GM21825 (cell line): ENCODE results near the gene SFXN1.

Experiments
- ATAC-seq: cut with Tn5 transposase; IDR thresholded peaks from one replicate; pipeline ENCODE4 v1.9.1; 2021; ENCODE audit warnings: mild to moderate bottlenecking, moderate library complexity; ENCODE audit not compliant: unreplicated experiment

Gene SFXN1

GRCh38 chr5:175535796-175536195 is 57.4 kb downstream of the SFXN1 start:
- no peak for ATAC-seq

- no peak for ATAC-seq
Measured at GRCh38 chr5:175538576-175538975, 60.2 kb downstream of the SFXN1 start.

DNA sequence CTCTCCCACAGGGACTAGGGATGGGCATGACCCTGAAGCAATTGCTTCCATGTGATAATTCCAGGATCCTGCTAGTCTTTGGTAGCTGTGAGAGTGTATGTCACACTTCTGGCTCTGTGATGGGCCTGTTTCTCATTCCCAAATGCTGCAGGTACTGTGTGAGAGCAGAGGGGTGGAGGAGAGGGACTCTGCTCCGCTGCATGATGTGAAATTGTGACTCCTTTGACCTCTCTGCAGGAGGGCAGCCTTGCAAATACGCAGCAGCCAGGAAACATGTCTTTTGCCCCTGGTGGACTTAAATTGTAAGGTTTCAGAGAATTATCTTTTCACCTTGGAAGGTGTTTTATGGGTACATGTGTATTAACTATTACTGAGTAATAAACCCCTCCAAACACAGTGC is 61.6 kb downstream of the SFXN1 start:
- ATAC-seq = no peak

DNA sequence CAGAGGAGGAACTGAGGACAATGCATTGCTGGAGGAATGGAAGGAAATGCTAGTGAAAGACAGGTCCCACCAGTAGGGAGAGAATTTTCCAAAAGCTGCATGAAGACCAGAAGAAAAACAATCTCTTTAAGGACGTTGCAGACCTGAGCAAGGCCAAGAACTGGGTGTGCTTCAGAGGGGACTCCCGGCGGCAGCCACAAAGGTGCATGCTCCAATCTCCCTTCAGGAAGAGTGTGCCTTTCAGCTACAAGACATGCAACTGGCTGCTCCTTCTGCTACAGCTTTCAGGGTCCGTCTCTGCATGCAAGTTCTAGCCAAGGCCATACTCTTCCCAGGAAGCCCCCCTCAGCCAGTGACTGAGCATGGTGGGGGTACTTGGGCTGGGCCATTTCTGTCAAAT is 62.9 kb downstream of the SFXN1 start:
- ATAC-seq = no peak

GRCh38 chr5:175542232-175542965 is 64.0 kb downstream of the SFXN1 start:
- no peak for ATAC-seq

GRCh38 chr5:175542966-175543235 is 64.5 kb downstream of the SFXN1 start:
- ATAC-seq = no peak

DNA sequence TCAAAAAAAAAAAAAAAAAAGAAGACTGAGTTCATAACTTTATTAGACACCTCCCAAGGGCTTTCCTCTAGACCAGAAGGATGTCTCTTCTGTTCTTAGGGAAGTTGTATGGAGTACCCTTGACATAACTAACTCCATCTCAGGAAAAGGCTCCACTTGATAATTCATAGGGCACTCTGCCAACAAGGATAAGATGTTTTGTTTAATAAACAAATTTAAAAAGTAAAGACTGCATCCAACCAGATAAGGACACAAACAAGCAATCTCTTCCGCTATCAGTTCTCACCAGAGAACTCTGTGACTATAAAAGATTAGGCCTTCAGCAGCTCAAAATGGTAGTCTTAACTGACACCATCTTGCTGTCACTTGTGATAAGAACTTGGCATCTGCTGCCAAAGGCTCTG is 65.8 kb downstream of the SFXN1 start:
- ATAC-seq = no peak

- ATAC-seq = no peak
Measured at GRCh38 chr5:175544586-175544985, 66.2 kb downstream of the SFXN1 start.

- no peak for ATAC-seq
Measured at GRCh38 chr5:175547842-175548241, 69.5 kb downstream of the SFXN1 start.

- ATAC-seq = no peak
Measured at GRCh38 chr5:175548626-175549311, 70.4 kb downstream of the SFXN1 start.

DNA sequence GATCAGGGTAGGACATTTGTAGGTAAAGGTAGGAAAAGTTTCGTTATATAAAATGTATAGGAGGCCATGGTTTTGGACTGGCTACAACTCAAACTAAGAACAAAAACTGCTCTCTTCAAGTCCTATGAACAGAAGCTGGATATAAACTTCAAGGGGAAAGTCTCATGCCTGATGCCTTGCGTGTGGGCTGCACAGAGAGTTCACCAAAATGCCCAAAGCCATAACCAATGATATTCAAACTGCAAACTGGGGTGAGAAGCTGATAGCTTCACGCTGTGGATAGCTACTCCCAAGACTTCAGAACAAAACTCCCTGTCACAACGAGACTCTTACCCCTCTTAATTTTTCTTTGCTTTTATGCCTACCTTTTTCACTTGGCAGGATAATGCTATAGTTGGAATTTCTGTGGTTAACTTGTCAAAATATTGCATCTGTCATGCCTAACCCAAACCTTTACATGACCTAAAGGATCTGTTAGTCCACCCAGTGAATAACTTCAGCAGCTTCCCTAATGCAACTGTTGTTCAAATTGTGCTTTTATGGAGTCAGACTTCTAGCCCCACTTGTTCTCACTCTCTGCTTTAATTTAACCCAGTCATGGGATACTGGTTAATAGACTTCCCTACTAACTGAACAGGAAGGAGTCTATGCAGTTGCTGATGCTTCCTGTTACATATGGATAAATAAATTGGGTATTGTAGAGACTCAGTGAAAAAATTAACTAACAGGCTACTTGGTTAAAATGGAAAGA is 71.9 kb downstream of the SFXN1 start:
- no peak for ATAC-seq

DNA sequence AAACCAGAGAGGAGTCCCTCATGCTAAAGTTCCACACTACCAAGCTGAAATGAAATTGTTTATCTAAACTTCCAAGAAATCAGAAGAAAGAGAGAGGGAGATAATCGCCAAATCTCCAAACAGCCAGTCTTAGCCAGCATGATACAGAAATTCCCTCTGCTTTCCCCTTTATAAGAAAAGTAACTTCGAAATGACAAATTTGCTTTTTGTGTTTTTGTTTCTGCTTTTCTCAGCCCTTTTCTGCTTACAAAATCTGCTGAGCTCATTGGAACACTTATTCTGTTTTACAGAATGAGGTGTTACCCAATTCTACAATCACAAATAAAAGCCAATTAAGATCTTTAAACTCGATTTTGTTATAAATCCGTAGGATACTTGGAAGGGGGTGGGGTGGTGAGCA is 72.9 kb downstream of the SFXN1 start:
- no peak for ATAC-seq

DNA sequence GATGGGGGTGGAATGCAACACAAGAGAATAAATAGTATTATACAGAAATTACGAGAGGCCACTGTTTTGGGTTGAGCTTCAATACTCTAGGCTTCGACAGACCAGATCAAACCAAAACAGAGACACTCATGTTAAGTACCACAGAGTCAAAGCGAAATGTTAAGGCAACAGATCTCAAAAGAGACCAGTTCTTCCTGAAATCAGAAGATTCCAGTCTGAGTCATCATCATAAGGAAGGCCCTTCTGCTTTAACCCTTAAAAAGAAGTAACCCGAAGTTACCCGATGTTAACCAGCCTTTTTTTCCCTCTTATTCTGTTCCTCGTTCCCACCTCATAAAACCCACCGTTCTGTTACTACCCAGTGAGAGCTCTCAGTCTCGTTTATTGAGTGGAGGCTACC is 75.9 kb downstream of the SFXN1 start:
- no peak for ATAC-seq

GRCh38 chr5:175555168-175555785 is 76.9 kb downstream of the SFXN1 start:
- no peak for ATAC-seq

GRCh38 chr5:175556794-175557193 is 78.4 kb downstream of the SFXN1 start:
- no peak for ATAC-seq

DNA sequence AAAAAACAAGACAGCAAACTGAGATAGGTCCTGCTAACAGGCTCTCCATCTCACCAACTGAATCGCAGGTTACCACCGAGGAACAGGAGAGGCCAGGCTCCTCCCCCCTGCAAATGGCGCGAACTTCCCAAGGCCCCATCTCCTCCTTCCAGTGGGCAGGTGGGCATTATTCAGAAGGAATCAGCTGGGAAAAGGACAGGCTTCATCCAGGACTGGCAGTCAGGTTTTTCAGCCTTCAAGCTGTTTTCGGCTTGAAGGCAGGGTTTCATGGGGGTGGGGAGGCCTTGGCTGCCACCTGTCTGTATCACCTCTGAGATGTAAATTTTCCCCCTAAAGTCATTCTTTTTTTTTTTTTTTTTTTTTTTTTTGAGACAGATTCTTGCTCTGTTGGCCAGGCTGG is 79.4 kb downstream of the SFXN1 start:
- no peak for ATAC-seq

GRCh38 chr5:175558801-175559480 is 80.6 kb downstream of the SFXN1 start:
- ATAC-seq = no peak

DNA sequence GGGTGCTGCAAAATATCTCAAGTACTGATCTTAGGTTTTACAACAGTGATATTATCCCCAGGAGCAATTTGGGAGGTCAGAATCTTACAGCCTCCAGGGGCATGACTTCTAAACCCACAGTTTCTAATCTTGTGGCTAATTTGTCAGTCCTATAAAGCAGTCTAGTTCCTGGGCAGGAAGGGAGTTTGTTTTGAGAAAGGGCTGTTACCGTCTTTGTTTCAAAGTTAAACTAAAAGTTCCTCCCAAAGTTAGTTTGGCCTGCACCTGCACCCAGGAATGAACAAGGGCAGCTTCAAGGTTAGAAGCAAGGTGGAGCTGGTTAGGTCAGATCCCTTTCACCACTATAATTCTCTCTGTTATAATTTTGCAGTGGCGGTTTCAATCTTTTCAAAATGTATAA is 81.7 kb downstream of the SFXN1 start:
- no peak for ATAC-seq

DNA sequence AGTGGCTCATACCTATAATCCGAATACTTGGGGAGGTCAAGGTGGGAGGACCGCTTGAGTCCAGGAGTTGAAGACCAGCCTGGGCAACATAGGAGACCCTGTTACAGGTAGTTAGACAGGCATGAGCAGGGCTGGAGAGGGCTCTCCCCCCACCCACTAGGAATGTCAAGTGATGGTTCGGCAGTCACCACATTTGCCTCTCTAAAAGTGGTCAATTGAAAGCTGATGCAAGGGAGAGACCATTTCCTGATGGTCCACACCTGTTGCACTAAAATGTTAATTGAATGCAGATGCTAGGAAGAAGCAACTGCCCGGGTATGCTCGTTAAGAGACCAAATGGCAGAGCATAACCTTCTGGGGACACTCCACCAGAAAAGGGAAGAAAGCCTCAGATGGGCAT is 82.7 kb downstream of the SFXN1 start:
- no peak for ATAC-seq

GRCh38 chr5:175564716-175565115 is 86.4 kb downstream of the SFXN1 start:
- ATAC-seq = no peak

GRCh38 chr5:175566697-175567096 is 88.3 kb downstream of the SFXN1 start:
- ATAC-seq = no peak
